ENCODE measurements around the gene TBX19.

GRCh38 chr1:168257397-168257796 lies 23.3 kb upstream of the TBX19 start:
- TF ChIP-seq, protein P1, sequence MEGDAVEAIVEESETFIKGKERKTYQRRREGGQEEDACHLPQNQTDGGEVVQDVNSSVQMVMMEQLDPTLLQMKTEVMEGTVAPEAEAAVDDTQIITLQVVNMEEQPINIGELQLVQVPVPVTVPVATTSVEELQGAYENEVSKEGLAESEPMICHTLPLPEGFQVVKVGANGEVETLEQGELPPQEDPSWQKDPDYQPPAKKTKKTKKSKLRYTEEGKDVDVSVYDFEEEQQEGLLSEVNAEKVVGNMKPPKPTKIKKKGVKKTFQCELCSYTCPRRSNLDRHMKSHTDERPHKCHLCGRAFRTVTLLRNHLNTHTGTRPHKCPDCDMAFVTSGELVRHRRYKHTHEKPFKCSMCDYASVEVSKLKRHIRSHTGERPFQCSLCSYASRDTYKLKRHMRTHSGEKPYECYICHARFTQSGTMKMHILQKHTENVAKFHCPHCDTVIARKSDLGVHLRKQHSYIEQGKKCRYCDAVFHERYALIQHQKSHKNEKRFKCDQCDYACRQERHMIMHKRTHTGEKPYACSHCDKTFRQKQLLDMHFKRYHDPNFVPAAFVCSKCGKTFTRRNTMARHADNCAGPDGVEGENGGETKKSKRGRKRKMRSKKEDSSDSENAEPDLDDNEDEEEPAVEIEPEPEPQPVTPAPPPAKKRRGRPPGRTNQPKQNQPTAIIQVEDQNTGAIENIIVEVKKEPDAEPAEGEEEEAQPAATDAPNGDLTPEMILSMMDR (conservative IDR thresholded peaks at IDR 0.05): no peak
- TF ChIP-seq EZH2 (IDR thresholded peaks at IDR 0.05; ENCODE audit: low read depth): no peak
